HG02970 (cell line): ENCODE data around the gene AP2S1.
"Not testable (repeated sequence)": the region's sequence is repeated elsewhere in the genome, so short reads cannot be mapped to it uniquely, and the experiment has no call there.

Experiments used
- ATAC-seq: cut with Tn5 transposase; IDR thresholded peaks from one replicate; pipeline ENCODE4 v1.9.1; 2021; ENCODE audit warnings: mild to moderate bottlenecking, moderate library complexity, moderate number of reproducible peaks; ENCODE audit not compliant: unreplicated experiment, low FRiP score

Gene AP2S1

GRCh38 chr19:46844067-46844489 lies 6.6 kb downstream of the AP2S1 start:
- ATAC-seq = no peak

GRCh38 chr19:46842791-46843190 lies 7.9 kb downstream of the AP2S1 start:
- no peak for ATAC-seq

- no peak for ATAC-seq
These were observed 9.1 kb downstream of the AP2S1 start for GRCh38 chr19:46841458-46842083.

- no peak for ATAC-seq
These were observed 10.1 kb downstream of the AP2S1 start for GRCh38 chr19:46840498-46840942.

GRCh38 chr19:46839752-46840497 lies 10.7 kb downstream of the AP2S1 start:
- ATAC-seq = no peak

- ATAC-seq = no peak
These were observed 12.5 kb downstream of the AP2S1 start for GRCh38 chr19:46838160-46838559.

- ATAC-seq = no peak
These were observed 15.7 kb downstream of the AP2S1 start for GRCh38 chr19:46834984-46835383.

- no peak for ATAC-seq
These were observed 16.5 kb downstream of the AP2S1 start for GRCh38 chr19:46834121-46834520.

- ATAC-seq = no peak
These were observed 19.8 kb downstream of the AP2S1 start for GRCh38 chr19:46830864-46831263.

GRCh38 chr19:46828484-46828883 lies 22.2 kb downstream of the AP2S1 start:
- ATAC-seq = no peak

GRCh38 chr19:46825731-46826055 lies 25.0 kb downstream of the AP2S1 start:
- ATAC-seq = no peak

GRCh38 chr19:46824890-46825730 lies 25.5 kb downstream of the AP2S1 start:
- no peak for ATAC-seq

- ATAC-seq = no peak
These were observed 27.6 kb downstream of the AP2S1 start for GRCh38 chr19:46823049-46823448.

- ATAC-seq = not testable (repeated sequence)
These were observed 28.2 kb downstream of the AP2S1 start for GRCh38 chr19:46822410-46822787.

- ATAC-seq = no peak
These were observed 28.9 kb downstream of the AP2S1 start for GRCh38 chr19:46821512-46822409.

GRCh38 chr19:46818812-46819211 lies 31.8 kb downstream of the AP2S1 start:
- no peak for ATAC-seq

- no peak for ATAC-seq
These were observed 34.6 kb downstream of the AP2S1 start for GRCh38 chr19:46815833-46816627.

GRCh38 chr19:46813839-46814358 lies 36.7 kb downstream of the AP2S1 start:
- ATAC-seq = no peak
